Fibroblast of gingiva (primary cell): Measurements from ENCODE around the gene LSM12.
"Not testable (repeated sequence)": the region's sequence is repeated elsewhere in the genome, so short reads cannot be mapped to it uniquely, and the experiment has no call there.

Source experiments
- DNase-seq: peaks from one replicate; pipeline ENCODE4 v3.0.0-alpha.2; 2011; ENCODE audit warnings: low read depth

Gene LSM12

GRCh38 chr17:44076716-44077594, 10.5 kb upstream of the LSM12 start:
- DNase-seq: peak; percentile 62

- no peak for DNase-seq
These were observed 9.3 kb upstream of the LSM12 start for GRCh38 chr17:44075598-44076293.

DNA sequence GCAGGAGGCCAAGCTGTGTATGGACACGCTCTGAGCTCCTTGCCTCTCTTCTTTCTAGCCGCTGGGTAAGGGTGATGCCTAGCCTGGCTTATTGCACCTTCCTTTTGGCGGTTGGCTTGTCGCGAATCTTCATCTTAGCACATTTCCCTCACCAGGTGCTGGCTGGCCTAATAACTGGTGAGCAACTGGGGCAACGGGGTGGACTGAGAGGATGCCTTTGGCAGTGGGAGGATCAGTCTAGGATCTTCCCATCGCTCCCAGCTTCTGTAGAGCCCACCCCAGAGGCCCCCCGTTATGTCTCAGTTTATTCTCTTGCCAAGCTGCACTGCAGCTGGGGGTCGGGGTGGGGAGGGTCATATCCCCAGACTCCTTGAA, 8.4 kb upstream of the LSM12 start:
- no peak for DNase-seq

- DNase-seq: no peak
These were observed 7.9 kb upstream of the LSM12 start for GRCh38 chr17:44074231-44074910.

- no peak for DNase-seq
These were observed 5.3 kb upstream of the LSM12 start for GRCh38 chr17:44071772-44072171.

DNA sequence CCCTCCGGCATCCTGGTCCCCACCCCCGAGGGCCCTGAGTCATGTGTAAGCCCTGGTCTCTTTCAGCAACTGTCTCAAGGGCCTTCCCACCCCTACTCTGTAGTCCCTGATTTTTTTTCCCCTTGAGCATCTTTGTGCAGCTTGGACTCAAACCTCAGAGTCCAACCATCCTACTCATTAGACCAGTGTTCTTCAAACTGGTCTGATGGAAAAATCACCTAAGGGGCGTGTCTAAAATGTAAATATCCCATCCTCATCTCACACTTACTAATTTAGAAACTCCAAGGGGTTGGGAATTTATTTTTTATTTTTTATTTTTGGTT, 4.7 kb upstream of the LSM12 start:
- no peak for DNase-seq

GRCh38 chr17:44070455-44071197, 4.2 kb upstream of the LSM12 start, which contains the start of gene G6PC3:
Gene G6PC3 (plus strand): TSS chr17:44070735. CDS start chr17:44070966, 231 bp downstream.
- DNase-seq: peak; percentile 98

DNA sequence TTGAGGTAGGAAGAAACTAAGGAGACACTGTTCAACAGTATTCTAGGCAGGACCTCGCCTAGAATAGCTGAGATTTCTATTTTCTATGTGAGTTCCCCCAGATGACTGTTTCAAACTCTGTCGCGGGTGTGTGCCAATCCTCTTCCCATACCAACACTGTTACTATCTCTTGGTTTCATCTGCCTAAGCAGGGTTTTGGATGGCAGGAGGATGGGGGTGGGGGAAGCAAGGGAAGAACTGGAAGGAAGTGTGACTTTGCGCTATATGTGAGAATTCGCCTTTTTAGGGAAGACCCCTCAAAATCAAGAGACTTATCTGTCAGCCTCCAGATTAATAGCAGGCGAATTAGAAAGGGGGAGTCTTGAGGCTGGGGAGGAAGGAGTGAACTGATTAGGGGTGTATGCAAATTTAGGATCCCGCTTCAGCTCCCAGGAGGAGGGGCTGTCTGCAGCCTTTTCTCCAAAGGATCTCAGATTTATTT, 3.5 kb upstream of the LSM12 start:
- DNase-seq: no peak

DNA sequence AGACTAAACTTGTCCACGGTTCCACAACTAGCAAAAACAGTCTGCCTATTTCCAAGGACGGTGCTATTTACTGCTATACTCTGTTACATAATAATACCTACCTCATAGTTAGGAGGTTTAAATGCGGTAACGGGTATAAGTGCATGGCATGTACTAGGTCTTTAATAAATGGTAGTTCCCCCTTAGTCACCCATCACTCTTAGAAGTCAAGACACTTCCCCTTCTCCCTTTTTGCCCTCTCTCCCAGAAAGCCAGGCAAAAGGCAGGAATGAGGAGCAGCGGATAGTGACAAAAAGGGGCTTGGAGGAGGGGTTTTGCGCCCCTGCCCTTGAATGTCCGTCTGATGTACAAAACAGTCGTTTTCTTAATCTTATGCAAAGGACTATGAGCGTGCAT, 1.1 kb upstream of the LSM12 start:
- no peak for DNase-seq

GRCh38 chr17:44065668-44066203, 735 bp downstream of the LSM12 start:
- DNase-seq: no peak

DNA sequence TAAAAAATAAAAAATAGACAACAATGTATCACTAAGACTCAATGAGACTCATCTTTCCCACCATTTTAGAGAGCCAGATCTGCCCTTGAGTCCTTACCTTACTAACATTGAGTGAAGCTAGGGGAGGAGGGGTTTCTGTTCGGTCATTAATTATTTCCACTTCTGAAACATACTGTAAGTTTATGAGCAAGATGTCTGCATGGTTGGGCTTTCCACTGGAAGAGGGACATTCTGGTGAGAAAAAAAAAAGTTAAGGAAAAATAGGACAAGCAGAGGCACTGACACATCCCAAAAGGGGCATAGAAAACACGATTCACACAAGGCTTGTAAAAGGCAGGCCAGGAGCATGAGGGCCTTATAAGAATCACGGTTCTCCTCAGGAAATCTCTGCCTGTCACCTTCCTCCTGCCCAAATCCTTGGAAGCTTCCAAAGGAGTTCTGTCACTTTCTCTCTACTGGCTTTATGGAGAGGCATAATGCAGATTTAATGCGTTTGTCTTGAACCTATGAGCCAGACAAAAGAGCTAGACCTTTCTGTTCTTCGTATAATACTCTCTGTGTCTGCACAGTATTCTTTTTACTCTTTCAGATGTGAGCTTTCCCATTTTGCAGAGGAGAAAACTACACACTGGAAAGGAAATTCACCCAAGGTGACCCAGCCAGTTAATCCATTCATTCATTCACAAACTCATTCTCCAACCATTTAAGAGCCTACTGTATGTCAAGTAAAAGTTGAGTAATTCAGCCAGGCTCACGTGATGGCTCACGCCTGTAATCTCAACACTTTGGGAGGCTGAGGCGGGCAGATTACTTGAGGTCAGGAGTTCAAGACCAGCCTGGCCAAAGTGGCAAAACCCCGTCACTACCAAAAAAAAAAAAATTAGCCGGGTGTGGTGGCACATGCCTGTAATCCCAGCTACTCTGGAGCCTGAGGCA, 2.5 kb downstream of the LSM12 start:
- no peak for DNase-seq

DNA sequence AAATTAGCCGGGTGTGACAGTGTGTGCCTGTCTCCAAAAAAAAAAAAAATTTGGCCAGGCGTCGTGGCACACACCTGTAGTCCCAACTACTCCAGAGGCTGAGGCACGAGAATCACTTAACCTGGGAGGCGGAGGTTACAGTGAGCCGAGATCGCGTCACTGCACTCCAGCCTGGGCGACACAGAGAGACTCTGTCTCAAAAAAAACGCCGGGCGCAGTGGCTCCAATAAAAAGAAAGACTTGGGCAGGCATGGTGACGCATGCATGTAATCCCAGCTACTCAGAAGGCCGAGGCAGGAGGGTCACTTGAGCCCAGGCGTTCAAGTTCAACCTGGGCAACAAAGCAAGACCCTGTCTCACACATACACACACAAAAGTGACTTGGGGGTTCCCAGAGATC, 3.6 kb downstream of the LSM12 start:
- no peak for DNase-seq

GRCh38 chr17:44061446-44061845, 5.0 kb downstream of the LSM12 start:
- peak; percentile 93 for DNase-seq

DNA sequence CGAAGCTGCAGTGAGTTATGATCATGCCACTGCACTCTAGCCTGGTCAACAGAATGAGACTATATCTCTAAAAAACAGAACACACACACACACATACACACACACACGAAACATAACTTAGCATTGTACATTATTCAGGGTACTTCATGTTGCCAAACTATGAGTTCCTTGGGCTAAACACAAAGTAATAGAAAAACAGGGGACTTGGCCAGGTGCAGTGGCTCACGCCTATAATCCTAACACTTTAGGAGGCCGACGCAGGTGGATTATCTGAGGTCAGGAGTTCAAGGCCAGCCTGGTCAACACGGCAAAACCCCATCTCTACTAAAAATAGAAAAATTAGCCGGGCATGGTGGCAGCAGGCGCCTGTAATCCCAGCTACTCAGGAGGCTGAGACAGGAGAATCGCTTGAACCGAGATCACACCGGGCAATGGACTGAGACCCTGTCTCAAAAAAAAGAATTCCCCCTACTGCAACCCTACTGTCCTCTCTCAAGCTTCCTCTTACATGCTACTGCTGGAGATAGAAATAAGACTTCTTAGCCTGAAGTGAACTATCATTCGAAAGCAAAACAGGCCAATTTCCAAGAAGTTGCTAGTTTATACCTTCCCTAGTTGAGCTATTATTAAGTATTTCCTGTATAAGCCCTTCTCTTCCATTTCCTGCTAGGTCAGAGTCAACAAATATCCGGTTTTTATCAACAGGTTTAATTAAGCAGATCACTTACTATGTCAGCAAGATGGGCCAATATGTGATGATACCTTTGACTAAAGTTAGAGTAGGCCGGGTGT, 7.2 kb downstream of the LSM12 start:
- DNase-seq: no peak

- no peak for DNase-seq
These were observed 13.2 kb downstream of the LSM12 start for GRCh38 chr17:44053125-44053872.

DNA sequence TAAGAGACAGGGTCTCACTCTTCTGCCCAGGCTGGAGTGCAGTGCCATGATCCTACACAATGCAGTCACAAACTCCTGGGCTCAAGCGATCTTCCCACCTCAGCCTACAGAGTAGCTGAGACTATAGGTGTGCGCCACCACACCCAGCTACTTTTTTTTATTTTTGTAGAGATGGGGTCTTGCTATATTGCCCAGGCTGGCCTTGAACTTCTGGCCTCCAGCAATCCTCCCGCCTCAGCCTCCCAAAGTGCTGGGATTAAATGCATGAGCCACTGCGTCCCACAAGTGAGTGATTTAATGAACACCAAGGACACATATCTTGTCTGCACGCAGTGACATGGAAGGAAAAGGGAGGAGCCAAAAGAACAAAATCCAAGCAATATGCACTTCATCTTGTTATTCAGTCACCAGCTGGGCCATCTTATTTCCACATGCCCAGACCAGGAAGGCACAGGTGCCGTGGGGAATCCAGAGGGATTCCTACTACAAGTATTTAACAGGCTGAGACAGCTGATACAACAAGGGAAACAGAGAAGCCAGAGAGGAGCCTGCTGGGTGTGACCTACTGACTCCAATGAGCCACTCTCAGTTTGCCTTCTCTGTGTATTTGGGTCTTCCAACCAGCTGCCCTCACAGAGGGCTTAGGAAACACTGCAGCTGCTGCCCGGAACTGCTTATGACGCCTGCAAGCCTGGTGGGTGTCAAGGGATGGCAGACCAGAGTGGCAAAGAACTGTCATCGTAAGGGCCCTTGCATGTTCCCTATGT, 17.0 kb downstream of the LSM12 start:
- no peak for DNase-seq

GRCh38 chr17:44046893-44047292, 19.6 kb downstream of the LSM12 start:
- DNase-seq: not testable (repeated sequence)

DNA sequence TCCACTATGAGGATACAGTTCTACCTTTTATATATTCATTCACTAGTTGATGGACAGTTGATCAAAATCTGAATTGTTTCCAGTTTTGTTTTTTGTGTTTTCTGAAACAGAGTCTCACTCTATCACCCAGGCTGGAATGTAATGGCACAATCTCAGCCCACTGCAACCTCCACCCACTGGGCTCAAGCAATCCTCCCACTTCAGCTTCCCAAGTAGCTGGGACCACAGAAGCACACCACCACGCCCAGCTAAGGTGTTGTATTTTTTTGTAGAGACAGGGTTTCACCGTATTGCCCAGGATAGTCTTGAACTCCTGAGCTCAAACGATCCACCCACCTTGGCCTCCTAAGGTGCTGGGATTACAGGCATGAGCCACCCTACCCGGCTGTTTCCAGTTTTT, 21.0 kb downstream of the LSM12 start:
- no peak for DNase-seq
